Measurements from ENCODE around the gene SLC25A21.

The SLC25A21 gene

DNA sequence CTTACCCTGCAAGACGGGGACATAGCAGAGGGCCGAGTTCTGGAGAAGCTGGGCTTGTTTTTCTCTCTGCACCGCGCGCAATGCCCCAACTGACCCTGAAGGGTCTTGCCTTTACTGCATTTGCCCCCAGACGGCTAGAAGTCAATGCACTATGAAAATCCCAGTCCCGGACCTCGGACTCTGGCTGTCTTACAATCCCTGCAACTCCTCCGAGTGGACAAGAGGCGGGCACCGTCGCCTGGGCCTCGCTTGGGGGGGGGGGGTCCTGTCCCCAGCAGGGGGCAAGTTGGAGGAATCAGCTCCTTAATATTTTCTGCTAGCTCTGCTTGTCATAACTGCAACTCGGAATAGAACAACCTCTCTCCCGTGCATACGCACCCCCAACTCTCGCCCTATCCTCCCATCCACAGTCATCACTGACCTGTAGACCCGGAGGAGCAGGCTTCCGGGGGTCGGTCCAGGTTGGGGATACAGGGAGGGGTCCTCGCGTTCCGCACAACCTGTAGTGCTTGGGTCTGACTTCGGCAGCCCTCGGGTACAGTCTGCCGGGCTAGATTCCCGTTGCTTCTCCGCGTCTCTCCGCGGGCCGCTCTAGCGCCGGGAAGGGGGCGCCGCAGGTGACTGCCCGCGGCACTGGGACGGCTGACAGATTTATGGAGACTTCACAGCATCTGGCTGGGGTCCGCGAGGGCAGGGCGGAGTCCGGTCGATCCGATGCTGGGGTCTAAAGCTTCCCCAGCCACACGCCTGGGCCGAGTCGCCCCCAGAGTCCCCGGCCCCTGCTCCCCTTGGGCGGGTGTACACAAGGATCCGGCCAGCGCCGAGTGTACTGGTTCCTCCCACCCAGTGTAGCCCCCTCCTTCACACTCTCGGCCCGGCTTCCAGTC is 514.0 kb downstream of the SLC25A21 start:
- no peak for DNase-seq

DNA sequence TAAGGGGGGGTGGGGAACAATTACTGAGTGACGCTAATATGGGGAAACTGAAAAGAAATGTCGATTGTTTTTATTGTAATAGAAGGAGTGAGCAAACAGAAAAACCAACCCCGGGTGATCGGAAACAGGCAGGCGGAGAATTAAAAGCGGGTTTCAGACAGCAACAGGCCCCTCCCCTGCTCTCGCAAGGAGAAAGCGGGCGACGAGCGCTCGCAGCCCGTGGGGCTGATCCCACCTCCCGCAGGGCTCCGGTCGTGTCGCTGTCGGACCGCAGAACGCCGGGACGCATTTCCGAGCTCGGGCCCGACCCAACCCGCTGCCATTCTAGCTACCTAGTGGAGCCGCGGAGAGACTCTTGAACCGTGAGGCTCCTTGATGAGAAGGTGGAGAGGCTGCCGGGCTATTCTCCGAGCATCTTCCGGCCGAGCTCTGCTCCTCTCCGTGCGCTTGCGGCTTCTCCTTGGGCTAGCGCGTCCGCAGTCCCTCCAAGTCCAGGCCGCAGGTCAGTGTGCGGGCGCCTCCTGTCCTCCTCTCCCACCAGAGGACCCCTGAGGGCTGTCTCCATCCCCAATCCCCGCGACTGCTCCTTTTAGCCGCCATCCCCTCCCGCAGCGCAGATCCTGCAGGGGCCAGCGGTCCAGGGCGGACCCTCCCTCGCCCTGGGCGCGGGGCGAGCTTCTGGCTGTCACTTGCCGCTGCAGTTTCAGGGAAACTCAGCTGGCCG is 514.8 kb downstream of the SLC25A21 start:
- DNase-seq, result no peak

DNA sequence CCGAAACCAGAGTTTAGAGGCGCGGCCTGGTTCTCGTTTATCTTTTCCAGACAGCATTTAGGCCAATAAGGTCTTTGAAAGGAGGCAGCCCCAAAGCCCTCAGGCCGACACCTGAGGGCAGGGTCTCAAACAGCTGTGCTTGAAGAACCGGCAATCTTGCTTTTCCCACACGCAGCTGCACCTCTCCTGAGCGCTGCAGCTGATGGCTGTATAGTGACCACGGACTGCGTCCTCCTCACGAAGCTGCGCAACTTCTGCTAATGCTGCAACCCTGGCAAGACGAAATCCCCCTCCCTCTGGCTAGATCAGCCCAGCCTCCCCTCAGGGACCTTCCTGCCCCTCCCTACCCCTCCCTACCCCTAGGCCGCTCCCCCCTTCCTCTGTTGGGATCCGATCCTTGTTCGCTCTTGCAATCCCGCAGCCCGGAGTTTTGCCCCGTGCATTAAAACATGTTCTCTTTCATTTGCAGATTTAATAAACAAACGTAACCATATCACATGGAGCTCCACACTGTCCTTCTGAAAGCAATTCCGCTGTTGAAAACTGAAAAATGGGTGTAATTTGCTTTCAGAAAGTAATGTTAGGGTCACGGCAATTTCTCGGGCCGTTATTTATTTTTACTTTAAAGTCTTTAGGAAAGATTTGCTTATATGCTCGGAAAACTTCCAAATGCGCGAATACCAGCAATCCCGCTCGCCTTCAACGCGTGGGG is 515.6 kb downstream of the SLC25A21 start:
- DNase-seq, result no peak

DNA sequence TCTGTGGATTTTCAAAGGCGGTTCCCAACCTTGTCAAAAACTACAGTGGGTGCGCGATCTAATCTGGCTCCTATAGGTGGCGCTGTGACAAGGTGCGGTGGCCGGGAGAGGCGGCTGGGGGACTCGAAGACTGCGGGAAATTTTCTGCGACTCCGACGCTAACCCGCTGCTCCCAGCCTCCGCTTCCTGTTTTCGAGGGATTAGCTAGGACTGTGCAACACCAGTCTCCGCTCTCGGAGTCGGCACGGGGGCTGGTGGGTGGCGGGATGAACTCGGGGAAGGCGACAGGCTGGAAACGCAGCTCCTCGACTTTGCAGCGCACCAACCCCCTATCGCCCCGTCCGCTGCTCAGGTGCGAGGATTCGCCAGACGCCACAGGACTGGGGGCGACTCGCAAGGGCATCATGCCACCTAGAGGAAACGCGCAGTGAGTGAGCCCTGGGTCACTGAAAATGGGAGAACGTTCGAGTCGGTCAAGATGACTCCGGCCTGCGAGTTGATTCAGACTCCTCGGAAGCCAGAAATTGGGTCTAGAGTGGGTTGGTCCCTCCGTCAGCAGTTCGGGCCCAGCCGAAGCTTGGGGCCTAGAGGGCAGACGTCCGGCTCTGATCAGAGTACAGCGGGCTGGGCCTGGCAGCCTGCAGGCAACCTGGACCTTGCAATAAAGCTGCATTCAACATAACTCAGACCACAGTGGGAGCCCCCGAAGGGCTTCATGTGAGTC is 516.3 kb downstream of the SLC25A21 start:
- DNase-seq, result no peak

DNA sequence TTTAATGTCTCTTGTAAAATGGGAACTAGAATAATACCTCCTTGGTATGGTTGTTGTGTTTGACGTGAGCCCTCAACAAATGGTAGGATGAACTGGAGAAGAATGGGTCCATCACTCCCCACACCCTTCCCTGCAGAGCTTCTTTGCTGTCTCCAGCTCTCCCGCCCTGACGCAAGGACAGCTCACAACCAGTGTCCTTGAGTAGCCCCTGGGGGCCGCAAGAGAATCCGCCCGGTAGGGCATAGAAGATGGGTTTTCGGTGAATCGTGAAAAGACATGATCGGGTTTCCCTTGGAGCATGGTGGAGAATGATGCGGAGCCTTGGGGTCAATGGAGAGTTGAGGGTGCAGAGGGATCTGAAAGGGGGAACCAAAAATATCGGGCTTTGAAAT is 516.8 kb downstream of the SLC25A21 start:
- DNase-seq, result no peak

DNA sequence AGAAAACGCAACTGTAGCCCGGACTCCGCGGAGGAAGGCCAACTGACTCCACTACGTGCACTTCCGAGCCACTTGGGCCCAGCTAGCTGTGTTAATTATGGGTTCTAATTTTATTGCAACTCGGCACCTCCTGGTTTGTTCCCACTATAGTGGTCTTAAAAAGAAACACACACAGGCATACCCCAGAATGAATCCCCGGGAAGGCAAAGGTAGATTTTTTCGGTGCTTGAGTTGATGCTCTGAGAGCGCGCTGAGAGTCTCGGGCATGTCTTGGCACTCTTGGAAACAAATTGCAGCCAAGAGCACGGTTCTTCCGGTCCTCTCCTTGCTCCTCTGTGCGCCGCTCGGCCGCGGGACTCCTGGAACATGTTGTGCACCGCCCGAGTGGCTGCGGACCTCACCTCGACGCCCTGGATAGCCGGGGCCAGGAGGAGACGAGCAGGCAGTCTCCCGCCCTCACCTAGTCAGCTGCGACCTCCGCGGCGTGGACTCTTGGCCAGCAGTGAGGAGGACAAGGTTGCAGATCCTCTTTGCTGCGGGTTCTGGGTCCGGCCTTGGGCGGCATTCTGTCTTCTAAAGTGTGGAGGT is 517.5 kb downstream of the SLC25A21 start:
- no peak for DNase-seq

DNA sequence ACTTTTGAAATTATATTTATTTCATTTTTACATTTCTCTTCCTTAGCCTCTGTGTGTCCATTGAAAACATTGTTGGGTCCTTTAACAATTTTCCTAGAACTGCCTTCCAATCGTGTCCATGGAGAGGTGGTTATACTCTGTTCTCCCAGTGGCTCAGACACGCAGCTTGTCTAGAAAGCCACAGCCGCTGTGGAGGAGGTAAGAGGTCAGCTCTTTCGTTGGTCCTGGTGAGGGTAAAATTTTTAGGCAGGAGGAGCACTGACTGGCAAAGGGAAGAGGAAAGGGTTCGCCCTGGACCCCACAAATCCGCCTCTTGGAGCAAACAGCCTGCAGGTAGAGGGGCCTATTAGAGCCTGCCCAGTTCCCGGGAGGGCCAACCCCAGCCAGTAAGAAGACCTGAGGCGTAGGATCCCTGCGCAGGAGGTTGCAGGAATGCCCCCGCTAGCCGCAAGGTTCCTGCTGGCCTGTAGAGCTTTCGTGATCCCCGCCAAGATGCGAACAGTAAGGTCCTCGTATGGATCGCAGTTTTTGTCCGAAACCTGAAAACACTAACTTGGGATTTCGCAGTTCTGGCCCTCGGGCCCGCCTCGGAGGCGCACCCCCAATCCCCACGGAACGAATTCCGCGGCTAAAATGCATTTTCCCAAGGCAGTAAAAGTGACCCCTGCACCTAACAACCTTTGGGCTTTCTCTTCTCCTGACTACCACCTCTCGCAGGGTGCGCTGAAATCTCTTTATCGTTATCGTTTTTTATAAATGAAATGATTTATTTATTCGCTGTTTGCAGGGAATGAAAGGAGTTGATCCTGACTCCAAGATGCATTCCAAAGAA is 518.2 kb downstream of the SLC25A21 start:
- no peak for DNase-seq

DNA sequence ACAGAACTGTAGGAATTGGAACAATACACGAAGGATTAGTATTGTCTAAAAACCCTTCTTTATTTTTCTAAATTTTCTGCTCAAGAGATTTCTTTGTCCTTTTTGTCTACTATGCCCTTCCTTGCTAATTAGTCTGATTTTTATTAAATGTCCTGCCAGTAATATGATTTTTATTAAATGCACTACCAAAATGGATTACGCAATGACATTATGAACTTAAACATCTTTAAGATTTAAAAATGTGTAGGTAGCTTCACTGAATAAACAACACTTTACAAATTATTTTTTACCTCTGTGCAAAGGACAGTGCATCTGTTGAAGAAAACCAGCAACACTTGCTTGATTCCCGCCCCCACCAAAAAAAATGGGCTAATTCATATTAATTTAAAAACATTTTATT is 519.0 kb downstream of the SLC25A21 start:
- no peak for DNase-seq

DNA sequence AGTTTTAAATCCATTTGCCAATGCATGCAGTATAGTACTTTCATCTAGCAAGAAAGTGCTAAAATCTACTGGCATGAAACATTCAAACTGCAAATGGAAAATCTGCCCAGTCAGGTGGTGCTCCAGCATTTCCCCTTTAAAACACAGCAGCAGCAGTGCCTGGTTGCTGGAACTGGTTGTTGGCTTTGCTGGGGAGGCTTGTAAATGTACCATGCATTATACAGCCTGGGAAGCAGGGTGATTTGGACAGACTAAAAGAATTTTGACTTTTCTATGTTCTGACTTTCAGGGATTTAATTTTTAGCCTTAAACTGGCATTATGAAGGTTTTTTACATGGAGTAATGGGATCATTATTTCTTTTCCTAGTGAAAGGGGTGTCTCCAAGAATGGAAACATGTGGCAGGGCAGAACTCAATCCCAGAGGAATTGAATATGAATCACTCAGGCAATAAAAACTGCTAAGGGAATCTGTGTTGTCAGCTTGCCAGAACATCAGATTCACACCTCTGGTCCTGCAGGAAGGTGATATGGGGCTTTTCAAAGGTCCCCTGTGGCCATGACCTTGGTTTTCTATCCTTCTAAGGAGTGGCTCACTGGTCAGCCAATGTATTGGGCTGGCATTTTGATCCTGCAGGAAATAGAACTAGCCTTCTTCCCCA is 519.7 kb downstream of the SLC25A21 start:
- DNase-seq, result no peak

DNA sequence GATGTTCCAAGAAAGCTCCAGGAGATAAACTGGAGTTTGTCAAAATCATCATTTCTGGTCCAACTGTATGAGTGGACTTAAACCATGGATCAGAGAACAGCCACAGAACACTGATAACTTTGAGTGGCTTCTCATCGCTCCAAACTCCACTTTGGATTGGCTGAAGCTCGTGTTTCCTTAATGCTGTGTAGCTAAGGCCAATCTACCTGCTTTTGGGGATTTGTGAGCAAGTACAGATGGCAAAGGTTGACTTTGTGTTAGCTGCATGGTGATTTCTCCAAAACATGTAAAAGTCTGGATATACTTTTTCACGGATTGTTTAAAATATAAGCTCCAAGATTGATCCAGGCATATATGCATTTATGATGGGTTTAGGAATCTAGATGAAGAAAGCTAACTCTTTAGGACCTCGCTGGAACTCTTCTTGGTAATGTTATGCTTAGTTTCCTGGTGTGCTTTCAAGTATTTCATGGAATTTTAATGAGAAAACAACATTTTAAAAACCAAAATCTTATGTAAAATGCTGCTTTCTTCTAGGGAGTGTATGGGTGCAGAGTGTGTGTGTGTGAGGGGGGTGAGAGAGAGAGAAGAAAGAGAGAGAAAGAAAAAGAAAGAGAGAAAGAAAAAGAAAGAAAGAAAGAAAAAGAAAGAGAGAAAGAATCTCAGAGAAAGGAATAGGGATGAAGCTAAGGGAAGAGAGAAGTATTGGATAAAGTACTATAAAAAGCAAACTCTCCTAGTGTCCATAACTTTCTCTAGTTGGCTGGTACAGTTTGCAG is 522.3 kb downstream of the SLC25A21 start:
- DNase-seq, result no peak

DNA sequence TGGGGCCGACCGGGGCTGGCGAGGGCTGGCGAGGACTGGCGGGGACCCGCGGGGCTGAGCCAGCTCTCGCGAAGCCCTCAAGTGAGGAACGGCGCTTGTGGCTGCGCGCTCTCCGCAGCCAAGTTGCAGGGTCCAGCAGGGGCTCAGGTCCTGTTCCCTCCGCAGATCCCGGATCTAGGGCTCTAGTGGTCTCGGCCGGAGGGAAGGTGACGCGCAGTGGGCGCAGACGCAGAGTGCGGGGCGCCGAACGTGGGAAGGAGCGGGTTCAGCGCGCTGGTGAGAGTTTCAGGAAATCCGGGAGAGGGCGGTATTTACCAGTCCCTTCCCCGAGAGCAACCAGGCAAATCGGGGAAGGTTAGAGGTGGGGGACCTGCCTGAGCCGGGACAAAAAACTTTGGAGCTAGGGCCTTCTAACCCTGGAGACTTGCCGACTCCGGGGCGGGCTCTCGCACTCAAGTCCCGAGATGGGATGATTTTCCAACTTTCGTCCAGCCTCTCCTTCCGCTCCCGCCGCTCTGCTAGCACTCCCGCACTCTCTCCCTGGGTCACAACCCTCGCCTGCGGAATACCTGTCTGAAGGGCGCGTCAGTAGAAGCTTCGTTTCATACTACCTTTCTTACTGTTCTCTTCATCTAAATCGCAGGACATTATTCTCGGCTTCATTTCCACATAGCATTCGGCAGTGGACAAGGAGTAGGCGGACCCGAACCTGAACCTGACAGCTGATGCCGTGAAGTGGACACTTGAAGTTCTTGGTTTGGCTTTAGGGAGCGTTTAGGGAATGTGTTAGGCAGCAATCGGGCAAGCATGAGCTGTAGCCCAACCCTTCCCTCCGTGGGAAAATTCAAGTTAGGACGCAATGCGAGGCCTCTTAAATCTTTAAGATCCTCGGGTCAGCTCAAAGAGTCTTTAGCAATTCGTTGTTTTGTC is 524.3 kb downstream of the SLC25A21 start:
- DNase-seq, result peak; percentile 34

DNA sequence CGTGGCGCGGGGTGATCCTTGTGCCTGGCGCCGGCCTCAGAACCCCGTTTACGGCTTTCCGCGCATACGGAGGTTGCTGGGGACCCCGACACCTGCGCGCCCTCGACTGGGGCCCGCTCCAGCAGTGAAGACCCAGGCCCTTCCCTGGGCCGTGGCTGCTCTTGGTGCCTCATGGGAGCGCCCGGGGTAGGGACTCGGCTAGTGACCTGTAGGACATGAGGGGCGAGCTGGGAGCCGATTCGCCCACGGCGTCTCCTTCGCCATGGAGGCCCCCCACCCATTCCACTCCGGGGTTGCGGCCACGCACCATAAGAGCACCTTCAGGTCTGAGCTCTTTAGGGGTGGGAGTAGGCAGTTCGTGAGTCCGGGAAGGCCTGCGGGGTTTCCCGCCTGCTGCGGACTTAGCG is 525.0 kb downstream of the SLC25A21 start:
- no peak for DNase-seq

DNA sequence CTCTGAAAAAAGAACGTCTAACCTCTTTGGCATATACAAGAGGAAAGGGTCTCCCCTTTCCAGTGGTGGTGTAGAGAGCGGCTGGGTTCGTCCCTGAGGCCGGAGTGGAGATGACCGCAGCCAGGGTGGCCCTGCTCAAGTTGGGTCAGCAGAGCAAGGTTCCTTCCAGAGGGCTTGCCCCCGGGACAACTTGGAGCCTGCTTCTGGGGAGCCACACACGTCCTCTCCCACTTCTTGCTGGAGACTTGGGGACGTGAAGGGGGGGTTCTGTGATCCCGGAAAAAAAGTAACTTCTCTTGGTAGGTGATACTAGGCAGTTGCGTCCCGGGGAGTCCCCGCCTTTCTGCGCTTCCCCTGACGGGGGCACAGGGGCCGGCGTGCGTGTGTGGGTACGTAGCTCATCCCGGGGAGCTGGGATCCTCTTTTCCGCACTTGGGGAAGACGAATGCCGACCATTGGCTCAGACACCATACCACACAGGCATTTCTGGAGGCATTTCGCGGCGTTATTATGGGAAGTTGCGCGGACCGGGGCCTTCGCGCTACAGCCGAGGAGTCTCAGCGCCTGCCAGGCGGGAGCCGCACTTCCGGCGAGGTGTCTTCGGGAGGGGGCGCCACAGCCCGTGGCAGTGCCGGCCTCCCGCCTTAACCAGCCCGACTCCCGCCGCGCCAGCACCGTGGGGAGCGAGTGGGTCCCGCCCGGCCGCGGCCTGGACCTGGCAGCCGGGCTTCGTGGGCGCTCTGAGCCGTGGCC is 525.6 kb downstream of the SLC25A21 start:
- DNase-seq, result no peak

DNA sequence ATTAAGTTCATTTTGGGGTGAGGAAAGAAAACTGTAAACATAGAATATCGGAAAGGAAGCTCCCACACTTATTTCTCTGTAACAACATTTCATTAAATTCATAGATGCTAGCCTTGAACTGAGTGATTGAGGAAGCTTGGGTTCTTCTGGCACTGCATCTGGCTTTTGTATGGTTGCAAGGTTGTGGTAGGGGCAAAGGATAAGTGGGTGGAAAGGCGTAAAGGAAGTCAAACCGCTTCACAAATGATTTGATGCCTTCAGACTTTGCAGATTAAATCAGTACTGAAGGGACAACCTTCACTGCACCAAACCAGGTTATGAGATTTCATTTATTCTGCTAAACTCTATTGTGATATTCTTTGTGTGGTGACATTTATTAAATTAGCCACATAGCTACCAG is 538.8 kb downstream of the SLC25A21 start:
- no peak for DNase-seq
